Gastrocnemius medialis (tissue), 4 donors: ENCODE measurements around the gene INSYN2B. TPM values are rescaled to one million over a fixed set of nuclear protein-coding genes. Genes with fewer than 3 reads are reported as not detected.

Experiments
- ATAC-seq, 2 donors: fragments of 150-250 bp; one replicate each; pipeline ENCODE4 v1.9.1; 2016
- DNase-seq, 2 donors: peaks; one replicate each; pipeline ENCODE4 v3.0.0-alpha.2; 2019
- H3K27ac ChIP-seq, 4 donors: fragments of 200-600 bp; sonication (generic); 1 replicate in 1 of 4; 2 replicates in 3 of 4; pipeline ENCODE4 v1.5.1; 2016 to 2018; ENCODE audit warnings: mild to moderate bottlenecking in 2 of 4, moderate library complexity in 1 of 4
- H3K27me3 ChIP-seq, 3 donors: fragments of 200-600 bp; sonication (generic) in 2 of 3; 1 replicate in 1 of 3; 2 replicates in 2 of 3; pipeline versions ENCODE4 v1.5.1 to v1.6.0; 2016 to 2019; ENCODE audit warnings: mild to moderate bottlenecking in 1 of 3, moderate library complexity in 1 of 3
- H3K36me3 ChIP-seq, 2 donors: fragments of 200-600 bp; sonication (generic) in 1 of 2; one replicate each; pipeline ENCODE4 v1.5.1; 2017 to 2018
- H3K4me1 ChIP-seq, 2 donors: fragments of 200-600 bp; sonication (generic) in 1 of 2; one replicate each; pipeline ENCODE4 v1.5.1; 2016 to 2017; ENCODE audit warnings: mild to moderate bottlenecking in 2 of 2
- H3K4me3 ChIP-seq, 4 donors: fragments of 200-600 bp; sonication (generic) in 3 of 4; 1 replicate in 1 of 4; 2 replicates in 3 of 4; pipeline ENCODE4 v1.5.1; 2016 to 2019; ENCODE audit warnings: mild to moderate bottlenecking in 2 of 4
- H3K9me3 ChIP-seq, 3 donors: fragments of 200-600 bp; sonication (generic) in 2 of 3; 1 replicate in 1 of 3; 2 replicates in 2 of 3; pipeline ENCODE4 v1.5.1; 2016 to 2019
- POLR2A ChIP-seq, 2 donors: fragments of 450-650 bp; IDR thresholded peaks; one replicate each; pipeline ENCODE4 v1.6.1; 2017; ENCODE audit warnings: antibody characterized with exemption in 2 of 2, mild to moderate bottlenecking in 2 of 2, moderate library complexity in 2 of 2
- in situ Hi-C, 4 donors: fragments of 200-750 bp; cut with MboI; loops; one replicate each; pipeline versions ENCODE4 v1.15.0 to v1.8.0; 2017; ENCODE audit warnings: low sequenced_read_pairs in 4 of 4
- intact Hi-C: fragments of 100-400 bp; cut with DNase I; formaldehyde crosslinking; loops from one replicate; pipeline ENCODE4 v1.15.1; 2023; ENCODE audit warnings: low total_unique reads
- total RNA-seq, 4 donors: library from RNA; depleted of rRNA; stranded (reverse); fragments of >200 nt; gene quantifications; one replicate each; pipeline versions ENCODE4 v1.1.0 to v1.2.3, GENCODE V29; 2016
- TF ChIP-seq, protein P1 (sequence below), 5 experiments: fragments of 450-650 bp in 3 of 5; fragments of 200-600 bp in 2 of 5; sonication (generic) in 2 of 5; IDR thresholded peaks in 4 of 5; conservative IDR thresholded peaks in 1 of 5; 1 replicate in 4 of 5; 2 replicates in 1 of 5; pipeline ENCODE4 v1.5.1; 2016 to 2019; ENCODE audit warnings: antibody characterized with exemption in 5 of 5, mild to moderate bottlenecking in 3 of 5, moderate library complexity in 3 of 5

INSYN2B gene
- total RNA-seq, 4 donors from 2014 or later = 0.07 TPM; not detected in 3

- no peak for DNase-seq
- ATAC-seq = no peak
- TF ChIP-seq, protein P1, sequence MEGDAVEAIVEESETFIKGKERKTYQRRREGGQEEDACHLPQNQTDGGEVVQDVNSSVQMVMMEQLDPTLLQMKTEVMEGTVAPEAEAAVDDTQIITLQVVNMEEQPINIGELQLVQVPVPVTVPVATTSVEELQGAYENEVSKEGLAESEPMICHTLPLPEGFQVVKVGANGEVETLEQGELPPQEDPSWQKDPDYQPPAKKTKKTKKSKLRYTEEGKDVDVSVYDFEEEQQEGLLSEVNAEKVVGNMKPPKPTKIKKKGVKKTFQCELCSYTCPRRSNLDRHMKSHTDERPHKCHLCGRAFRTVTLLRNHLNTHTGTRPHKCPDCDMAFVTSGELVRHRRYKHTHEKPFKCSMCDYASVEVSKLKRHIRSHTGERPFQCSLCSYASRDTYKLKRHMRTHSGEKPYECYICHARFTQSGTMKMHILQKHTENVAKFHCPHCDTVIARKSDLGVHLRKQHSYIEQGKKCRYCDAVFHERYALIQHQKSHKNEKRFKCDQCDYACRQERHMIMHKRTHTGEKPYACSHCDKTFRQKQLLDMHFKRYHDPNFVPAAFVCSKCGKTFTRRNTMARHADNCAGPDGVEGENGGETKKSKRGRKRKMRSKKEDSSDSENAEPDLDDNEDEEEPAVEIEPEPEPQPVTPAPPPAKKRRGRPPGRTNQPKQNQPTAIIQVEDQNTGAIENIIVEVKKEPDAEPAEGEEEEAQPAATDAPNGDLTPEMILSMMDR (IDR thresholded peaks at IDR 0.05 in 4 of 5, conservative IDR thresholded peaks at IDR 0.05 in 1 of 5) = no peak
- no peak for TF ChIP-seq POLR2A (IDR thresholded peaks at IDR 0.05)
- in situ Hi-C loops (no loop called here), intact Hi-C loops (no loop called here)
- no peaks in the 10 kb centered on the region for H3K36me3 ChIP-seq
- no peaks in the 10 kb centered on the region for H3K9me3 ChIP-seq
- H3K27ac ChIP-seq = no peak overlapping the region
- H3K4me3 ChIP-seq = no peak overlapping the region
- H3K4me1 ChIP-seq = no peaks in the 10 kb centered on the region
- H3K27me3 ChIP-seq = no peaks in the 10 kb centered on the region
Measured at GRCh38 chr5:169889572-169889971, 90.7 kb downstream of the INSYN2B start.

GRCh38 chr5:169886677-169887076, 93.6 kb downstream of the INSYN2B start:
- intact Hi-C loops = no loop called here
- in situ Hi-C loops = no loop called here
- Histone ChIP-seq H3K27ac (no peak overlapping the region), H3K4me3 (no peak overlapping the region), H3K36me3 (no peaks in the 10 kb centered on the region), H3K27me3 (no peaks in the 10 kb centered on the region), H3K9me3 (no peaks in the 10 kb centered on the region), H3K4me1 (no peaks in the 10 kb centered on the region)
- TF ChIP-seq POLR2A (IDR thresholded peaks at IDR 0.05) = no peak
- TF ChIP-seq, protein P1 (IDR thresholded peaks at IDR 0.05 in 4 of 5, conservative IDR thresholded peaks at IDR 0.05 in 1 of 5) = no peak
- DNase-seq (no peak), ATAC-seq (no peak)

DNA sequence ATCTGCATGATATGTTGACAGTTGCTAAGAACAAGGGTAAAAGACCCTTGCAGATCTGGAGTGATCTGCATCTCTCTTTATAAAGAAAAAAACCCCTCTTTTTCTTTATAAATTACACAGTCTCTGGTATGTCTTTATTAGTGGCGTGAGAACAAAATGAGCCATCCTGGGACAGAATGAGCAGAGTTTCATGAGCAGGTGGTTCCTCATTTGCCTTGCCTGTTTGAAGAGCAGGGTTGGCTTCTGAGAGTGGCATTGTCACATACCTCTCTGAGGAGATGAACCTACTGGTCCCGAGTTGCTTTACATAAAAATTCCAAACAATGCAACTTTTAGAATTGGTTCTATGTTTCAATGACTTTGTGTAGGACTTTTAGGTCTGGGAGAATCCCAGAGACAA, 94.3 kb downstream of the INSYN2B start:
- ATAC-seq (no peak), DNase-seq (no peak)
- no peaks in the 10 kb centered on the region for H3K27me3 ChIP-seq
- no peaks in the 10 kb centered on the region for H3K9me3 ChIP-seq
- in situ Hi-C loops = no loop called here
- no peaks in the 10 kb centered on the region for H3K4me1 ChIP-seq
- TF ChIP-seq POLR2A (IDR thresholded peaks at IDR 0.05) = no peak
- TF ChIP-seq, protein P1 (IDR thresholded peaks at IDR 0.05 in 4 of 5, conservative IDR thresholded peaks at IDR 0.05 in 1 of 5) = no peak
- H3K36me3 ChIP-seq = no peaks in the 10 kb centered on the region
- H3K27ac ChIP-seq = no peak overlapping the region
- intact Hi-C loops = no loop called here
- H3K4me3 ChIP-seq = no peak overlapping the region

- Histone ChIP-seq H3K36me3 (no peaks in the 10 kb centered on the region), H3K27me3 (no peaks in the 10 kb centered on the region), H3K9me3 (no peaks in the 10 kb centered on the region), H3K4me3 (no peak overlapping the region), H3K4me1 (no peaks in the 10 kb centered on the region), H3K27ac (no peak overlapping the region)
- DNase-seq (no peak), ATAC-seq (no peak)
- TF ChIP-seq, protein P1 (IDR thresholded peaks at IDR 0.05 in 4 of 5, conservative IDR thresholded peaks at IDR 0.05 in 1 of 5) = no peak
- TF ChIP-seq POLR2A (IDR thresholded peaks at IDR 0.05) = no peak
- intact Hi-C loops = no loop called here
- in situ Hi-C loops = no loop called here
Measured at GRCh38 chr5:169881702-169882303, 98.5 kb downstream of the INSYN2B start.

DNA sequence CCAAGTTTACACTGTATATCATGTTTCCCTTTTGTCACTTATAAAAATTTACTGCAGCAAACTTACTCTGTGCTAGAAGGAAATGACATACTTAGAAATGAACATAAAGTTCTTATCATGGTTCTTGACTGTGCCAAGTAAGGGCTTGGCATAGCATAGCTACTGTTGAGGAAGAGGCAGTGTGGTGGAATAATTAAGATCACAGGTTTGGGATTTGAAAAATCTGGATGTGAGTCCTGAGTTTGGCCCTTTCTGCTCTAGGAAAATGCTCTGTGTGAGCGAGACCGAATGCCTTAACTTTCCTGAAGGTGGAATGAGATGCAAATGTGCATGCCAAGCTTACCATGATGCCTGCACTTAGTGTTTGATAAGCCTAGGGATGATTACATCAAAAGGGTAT, 99.5 kb downstream of the INSYN2B start:
- TF ChIP-seq POLR2A (IDR thresholded peaks at IDR 0.05) = no peak
- TF ChIP-seq, protein P1 (IDR thresholded peaks at IDR 0.05 in 4 of 5, conservative IDR thresholded peaks at IDR 0.05 in 1 of 5) = no peak
- Histone ChIP-seq H3K27ac (no peak overlapping the region), H3K27me3 (no peaks in the 10 kb centered on the region), H3K9me3 (no peaks in the 10 kb centered on the region), H3K36me3 (no peaks in the 10 kb centered on the region), H3K4me1 (no peaks in the 10 kb centered on the region), H3K4me3 (no peak overlapping the region)
- intact Hi-C loops = no loop called here
- DNase-seq (no peak), ATAC-seq (no peak)
- in situ Hi-C loops = no loop called here
